ENCODE data around the gene ARID3C. TPM values are rescaled to one million over a fixed set of nuclear protein-coding genes. Genes with fewer than 3 reads are reported as not detected.

The ARID3C gene
- total and polyA plus RNA-seq, 10 of the 15 experiments (the other 5 are each of a cell fraction or from before 2014, with no cell fraction given), result not detected

DNA sequence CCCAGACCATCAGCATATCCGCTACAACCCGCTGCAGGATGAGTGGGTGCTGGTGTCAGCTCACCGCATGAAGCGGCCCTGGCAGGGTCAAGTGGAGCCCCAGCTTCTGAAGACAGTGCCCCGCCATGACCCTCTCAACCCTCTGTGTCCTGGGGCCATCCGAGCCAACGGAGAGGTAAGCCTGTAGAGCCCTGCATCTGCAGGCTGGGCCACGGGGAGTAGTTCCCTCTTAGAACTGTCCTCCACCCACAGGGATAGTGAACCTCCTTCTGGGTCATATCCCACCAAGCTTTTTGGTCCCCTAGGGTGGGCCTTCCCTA is 18.2 kb upstream of the ARID3C start:
- BruUV-seq (replicated peaks), result no TSS peak
- 0% methylated on average over 8 of the region's 8 CpGs for WGBS (ENCODE audit: insufficient coverage, insufficient replicate concordance, low lambda C conversion rate, missing lambda C conversion rate)
- in situ Hi-C loops (cut with MboI), result no loop called here
- ATAC-seq, result no peak
- ChIA-PET CTCF (interaction anchor here (0.6 to 5.9 kb wide), 9 partner anchors 11 to 435 kb away, joined by 3 to 103 read pairs (median 7); partner anchors contain the start of gene SIGMAR1), SMC1A (ENCODE audit: uncharacterized antibody, unreplicated experiment) (interaction anchor here (0.8 to 1.7 kb wide), 6 partner anchors 9 to 18 kb away, joined by 3 to 11 read pairs (median 3); partner anchors contain the start of gene SIGMAR1), POLR2A (interaction anchor here (0.5 to 3.4 kb wide), 3 partner anchors 9 to 405 kb away, joined by 4 to 25 read pairs (median 6); partner anchors contain the start of genes DCTN3 and SIGMAR1), RAD21 (ENCODE audit: unreplicated experiment) (interaction anchor here (0.5 to 3.0 kb wide), 3 partner anchors 9 to 38 kb away, joined by 3 to 14 read pairs (median 5); partner anchors contain the start of gene SIGMAR1)
- peak overlapping the region; percentile 92 for H3K9ac ChIP-seq (ENCODE audit: control insufficient read depth, insufficient read depth, low read length)
- no peak for FAIRE-seq
- H3K27ac ChIP-seq (ENCODE audit: control insufficient read depth, insufficient read depth), result peak overlapping the region; percentile 78
- peaks cover 2 to 13% of the 10 kb centered on the region in 2 experiments; a peak in 3 of 4 replicates for H3K36me3 ChIP-seq (ENCODE audit: control insufficient read depth in 2 of 2, insufficient read depth in 2 of 2, low read length in 1 of 2)
- TF ChIP-seq DPF2 (IDR thresholded peaks at IDR 0.05), result no peak
- TF ChIP-seq, protein P1, sequence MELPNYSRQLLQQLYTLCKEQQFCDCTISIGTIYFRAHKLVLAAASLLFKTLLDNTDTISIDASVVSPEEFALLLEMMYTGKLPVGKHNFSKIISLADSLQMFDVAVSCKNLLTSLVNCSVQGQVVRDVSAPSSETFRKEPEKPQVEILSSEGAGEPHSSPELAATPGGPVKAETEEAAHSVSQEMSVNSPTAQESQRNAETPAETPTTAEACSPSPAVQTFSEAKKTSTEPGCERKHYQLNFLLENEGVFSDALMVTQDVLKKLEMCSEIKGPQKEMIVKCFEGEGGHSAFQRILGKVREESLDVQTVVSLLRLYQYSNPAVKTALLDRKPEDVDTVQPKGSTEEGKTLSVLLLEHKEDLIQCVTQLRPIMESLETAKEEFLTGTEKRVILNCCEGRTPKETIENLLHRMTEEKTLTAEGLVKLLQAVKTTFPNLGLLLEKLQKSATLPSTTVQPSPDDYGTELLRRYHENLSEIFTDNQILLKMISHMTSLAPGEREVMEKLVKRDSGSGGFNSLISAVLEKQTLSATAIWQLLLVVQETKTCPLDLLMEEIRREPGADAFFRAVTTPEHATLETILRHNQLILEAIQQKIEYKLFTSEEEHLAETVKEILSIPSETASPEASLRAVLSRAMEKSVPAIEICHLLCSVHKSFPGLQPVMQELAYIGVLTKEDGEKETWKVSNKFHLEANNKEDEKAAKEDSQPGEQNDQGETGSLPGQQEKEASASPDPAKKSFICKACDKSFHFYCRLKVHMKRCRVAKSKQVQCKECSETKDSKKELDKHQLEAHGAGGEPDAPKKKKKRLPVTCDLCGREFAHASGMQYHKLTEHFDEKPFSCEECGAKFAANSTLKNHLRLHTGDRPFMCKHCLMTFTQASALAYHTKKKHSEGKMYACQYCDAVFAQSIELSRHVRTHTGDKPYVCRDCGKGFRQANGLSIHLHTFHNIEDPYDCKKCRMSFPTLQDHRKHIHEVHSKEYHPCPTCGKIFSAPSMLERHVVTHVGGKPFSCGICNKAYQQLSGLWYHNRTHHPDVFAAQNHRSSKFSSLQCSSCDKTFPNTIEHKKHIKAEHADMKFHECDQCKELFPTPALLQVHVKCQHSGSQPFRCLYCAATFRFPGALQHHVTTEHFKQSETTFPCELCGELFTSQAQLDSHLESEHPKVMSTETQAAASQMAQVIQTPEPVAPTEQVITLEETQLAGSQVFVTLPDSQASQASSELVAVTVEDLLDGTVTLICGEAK (IDR thresholded peaks at IDR 0.05; ENCODE audit: borderline replicate concordance), result no peak
- TF ChIP-seq, protein P2, sequence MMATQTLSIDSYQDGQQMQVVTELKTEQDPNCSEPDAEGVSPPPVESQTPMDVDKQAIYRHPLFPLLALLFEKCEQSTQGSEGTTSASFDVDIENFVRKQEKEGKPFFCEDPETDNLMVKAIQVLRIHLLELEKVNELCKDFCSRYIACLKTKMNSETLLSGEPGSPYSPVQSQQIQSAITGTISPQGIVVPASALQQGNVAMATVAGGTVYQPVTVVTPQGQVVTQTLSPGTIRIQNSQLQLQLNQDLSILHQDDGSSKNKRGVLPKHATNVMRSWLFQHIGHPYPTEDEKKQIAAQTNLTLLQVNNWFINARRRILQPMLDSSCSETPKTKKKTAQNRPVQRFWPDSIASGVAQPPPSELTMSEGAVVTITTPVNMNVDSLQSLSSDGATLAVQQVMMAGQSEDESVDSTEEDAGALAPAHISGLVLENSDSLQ (IDR thresholded peaks at IDR 0.05), result no peak
- TF ChIP-seq BRCA1 (IDR thresholded peaks at IDR 0.05; ENCODE audit: low read depth, low read length), result no peak
- TF ChIP-seq RBBP5 (conservative IDR thresholded peaks at IDR 0.05), result no peak
- TF ChIP-seq IKZF2 (IDR thresholded peaks at IDR 0.05), result no peak
- no peak for TF ChIP-seq BCL3 (IDR thresholded peaks at IDR 0.05; ENCODE audit: borderline replicate concordance, insufficient read depth, low read depth, low read length, poor library complexity, severe bottlenecking)
- no peak for TF ChIP-seq ZNF274 (IDR thresholded peaks at IDR 0.05; ENCODE audit: insufficient read depth, insufficient read length)
- no peak for TF ChIP-seq SMAD1 (IDR thresholded peaks at IDR 0.05; ENCODE audit: low read depth, partially characterized antibody)
- TF ChIP-seq NFIC (IDR thresholded peaks at IDR 0.05; ENCODE audit: low read depth, low read length), result no peak
- peaks cover 17% of the 10 kb centered on the region for H3K79me2 ChIP-seq (ENCODE audit: control insufficient read depth, insufficient read depth, low read length)
- peak overlapping the region; percentile 74 for H3K4me3 ChIP-seq
- H2AFZ ChIP-seq (ENCODE audit: control insufficient read depth, low read depth, low read length), result peak overlapping the region; percentile 99
- DNase-seq (ENCODE audit: low read depth, low spot score), result no peak
- intact Hi-C loops (cut with micrococcal nuclease; ENCODE audit: unreplicated experiment), result no loop called here
- peaks cover 14% of the 10 kb centered on the region for H3K4me1 ChIP-seq (ENCODE audit: control insufficient read depth, insufficient read depth, low read length)
- H3K27me3 ChIP-seq (replicated peaks in 1 of 2; ENCODE audit: control insufficient read depth in 2 of 2, insufficient read depth in 2 of 2, low read length in 1 of 2), result no peaks in the 10 kb centered on the region
- peak overlapping the region; percentile 99 for H3K4me2 ChIP-seq (ENCODE audit: control insufficient read depth, insufficient read depth)
- H3K9me3 ChIP-seq (replicated peaks; ENCODE audit: control insufficient read depth, insufficient read depth, low read length), result no peaks in the 10 kb centered on the region
- no peaks in the 10 kb centered on the region; the same call in 1 of the 2 replicates for H4K20me1 ChIP-seq (ENCODE audit: control insufficient read depth, insufficient read depth)
